GM18511 (cell line): ENCODE results near the gene PFKFB4.
"Not testable (repeated sequence)": the region's sequence is repeated elsewhere in the genome, so short reads cannot be mapped to it uniquely, and the experiment has no call there.

Experiments
- ATAC-seq: cut with Tn5 transposase; IDR thresholded peaks from one replicate; pipeline ENCODE4 v1.9.1; 2021; ENCODE audit warnings: mild to moderate bottlenecking, moderate library complexity; ENCODE audit not compliant: unreplicated experiment

PFKFB4 gene

DNA sequence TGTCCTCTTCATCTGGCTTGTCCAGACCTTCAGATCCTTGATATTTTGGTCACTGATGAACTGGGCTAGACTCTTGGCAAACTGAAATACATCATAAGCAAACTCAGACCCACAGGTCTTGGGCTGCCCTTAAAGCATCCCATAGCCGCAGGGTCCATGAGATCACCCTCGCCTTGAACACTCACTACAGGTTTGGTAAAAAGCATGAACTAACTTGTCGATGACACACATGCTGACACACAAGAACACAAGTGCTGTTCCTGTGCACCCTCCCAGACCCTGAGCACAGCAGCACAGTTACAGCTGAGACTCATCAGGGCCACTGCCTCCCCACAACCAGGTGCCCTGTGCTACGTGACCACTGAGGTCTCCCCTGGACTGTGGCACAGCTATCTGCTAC, 21.0 kb downstream of the PFKFB4 start:
- ATAC-seq = no peak

DNA sequence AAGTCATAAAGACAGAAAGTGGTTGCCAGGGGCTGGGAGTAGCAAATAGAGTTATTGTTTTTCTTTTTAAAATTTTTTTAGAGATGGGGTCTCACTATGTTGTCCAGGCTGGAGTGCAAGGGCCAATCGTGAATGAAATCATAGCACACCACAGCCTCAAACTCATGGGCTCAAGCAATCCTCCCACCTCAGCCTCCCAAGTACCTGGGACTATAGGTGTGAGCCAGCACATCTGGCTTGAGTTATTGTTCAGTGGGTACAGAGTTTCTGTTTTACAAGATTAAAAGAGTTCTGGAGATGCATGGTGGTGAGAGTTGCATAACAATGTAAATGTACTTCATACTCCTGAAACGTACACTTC, 23.6 kb downstream of the PFKFB4 start:
- ATAC-seq = no peak

DNA sequence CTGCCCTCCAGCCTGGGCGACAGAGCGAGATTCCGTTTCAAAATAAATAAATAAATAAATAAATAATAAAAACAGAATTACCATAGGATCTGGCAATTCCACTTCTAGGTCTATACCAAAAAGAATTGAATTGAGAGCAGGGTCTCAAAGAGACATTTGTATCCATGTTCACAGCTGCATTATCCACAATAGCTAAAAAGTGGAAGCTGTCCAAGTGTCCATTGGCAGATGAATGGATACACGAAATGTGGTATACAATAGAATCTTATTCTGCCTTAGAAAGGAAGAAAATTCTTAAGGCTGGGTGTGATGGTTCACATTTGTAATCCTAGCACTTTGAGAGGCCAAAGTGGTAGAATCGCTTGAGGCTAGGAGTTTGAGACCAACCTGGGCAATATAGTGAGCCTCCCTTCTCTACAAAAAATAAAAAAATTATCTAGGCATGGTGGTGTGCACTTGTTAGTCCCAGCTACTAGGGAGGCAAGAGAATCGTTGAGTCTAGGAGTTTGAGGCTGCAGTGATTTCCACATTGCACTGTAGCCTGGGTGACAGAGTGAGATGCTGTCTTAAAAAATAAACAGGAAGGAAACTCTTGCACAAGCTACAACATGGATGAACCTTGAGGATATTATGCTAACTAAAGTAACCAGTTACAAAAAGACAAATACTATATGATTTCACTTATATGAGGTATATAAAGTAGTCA, 24.2 kb downstream of the PFKFB4 start:
- no peak for ATAC-seq

DNA sequence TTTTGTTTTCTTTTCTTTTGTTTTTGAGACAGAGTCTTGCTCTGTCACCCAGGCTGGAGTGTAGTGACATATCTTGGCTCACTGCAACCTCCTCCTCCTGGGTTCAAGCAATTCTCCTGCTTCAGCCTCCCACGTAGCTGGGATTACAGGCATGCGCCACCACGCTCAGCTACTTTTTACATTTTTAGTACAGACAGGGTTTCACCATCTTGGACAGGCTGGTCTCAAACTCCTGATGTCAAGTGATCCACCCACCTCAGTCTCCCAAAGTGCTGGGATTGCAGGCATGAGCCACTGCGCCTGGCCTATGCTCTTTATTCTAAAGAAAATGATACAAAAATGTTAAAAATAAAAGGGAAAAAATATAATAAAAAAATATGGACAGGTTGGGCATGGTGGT, 25.9 kb downstream of the PFKFB4 start:
- not testable (repeated sequence) for ATAC-seq

DNA sequence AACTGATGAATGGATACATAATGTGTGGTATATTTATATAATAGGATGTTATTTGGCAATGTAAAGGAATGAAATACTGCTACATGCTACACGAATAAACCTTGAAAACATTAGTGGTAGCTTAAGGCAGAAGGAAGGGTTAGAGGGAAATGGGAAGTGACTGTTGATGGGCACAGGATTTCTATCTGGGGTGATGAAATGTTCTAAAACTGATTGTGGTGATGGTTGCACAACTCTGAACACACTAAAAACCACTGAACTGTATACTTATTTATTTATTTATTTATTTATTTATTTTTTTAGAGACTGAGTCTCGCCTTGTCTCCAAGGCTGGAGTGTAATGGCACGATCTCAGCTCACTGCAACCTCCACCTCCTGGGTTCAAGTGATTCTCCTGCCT, 27.8 kb downstream of the PFKFB4 start:
- ATAC-seq = no peak

DNA sequence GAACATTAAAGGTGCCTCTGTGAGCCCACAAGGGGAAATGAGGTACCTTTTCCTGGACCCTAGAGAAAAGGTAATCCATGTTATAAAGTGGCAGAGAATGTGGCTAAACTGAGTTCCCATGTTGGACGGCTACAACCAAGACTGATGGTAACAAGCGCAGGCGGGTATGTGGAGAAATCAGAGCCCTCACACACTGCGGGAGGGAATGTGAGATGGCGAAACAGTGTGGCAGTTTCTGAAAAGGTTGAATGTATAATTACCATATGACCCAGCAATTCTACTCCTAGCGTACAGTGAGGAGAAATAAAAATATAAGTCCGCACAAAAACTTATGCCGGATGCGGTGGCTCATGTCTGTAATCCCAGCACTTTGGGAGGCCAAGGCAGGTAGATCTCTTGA, 28.6 kb downstream of the PFKFB4 start:
- ATAC-seq = no peak

DNA sequence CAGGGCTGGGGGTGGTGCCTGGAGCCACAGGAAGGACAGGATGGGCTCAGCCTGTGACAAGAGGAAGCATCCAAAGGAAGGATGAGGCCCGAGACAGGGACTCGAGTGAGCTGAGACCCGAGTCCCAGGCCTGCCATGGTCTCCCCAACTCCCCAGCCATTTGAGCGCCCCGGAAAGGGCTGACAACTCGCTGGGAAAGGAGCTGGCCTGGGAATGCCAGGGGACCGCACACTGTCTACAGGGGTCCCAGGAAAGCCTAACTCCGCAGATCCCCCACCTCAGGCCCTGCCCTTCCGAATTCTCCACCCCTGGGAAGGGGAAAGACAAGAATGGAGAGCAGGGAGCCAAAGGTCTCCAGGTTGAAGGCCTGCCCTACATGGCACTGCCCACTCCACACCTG, 31.6 kb downstream of the PFKFB4 start:
- no peak for ATAC-seq

DNA sequence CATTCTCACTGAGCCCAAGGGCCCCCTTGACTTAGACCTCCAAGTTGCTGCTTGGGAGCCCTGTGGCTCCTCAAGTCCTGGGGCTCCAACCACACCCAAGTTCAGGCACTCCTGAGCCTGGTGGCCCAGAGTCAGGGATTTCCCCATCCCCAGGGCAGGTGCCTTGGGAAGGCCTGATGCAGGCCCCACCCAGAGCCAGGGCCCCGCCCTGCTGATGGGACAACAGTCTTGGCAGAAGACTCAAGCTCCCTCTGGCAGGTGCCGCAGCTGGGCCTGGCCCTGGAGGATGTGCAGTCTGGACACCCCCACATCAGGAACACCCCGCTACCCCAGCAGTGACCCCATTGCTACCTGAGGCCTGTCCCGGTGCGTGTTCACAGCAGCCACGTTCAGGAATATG, 35.0 kb downstream of the PFKFB4 start:
- no peak for ATAC-seq

DNA sequence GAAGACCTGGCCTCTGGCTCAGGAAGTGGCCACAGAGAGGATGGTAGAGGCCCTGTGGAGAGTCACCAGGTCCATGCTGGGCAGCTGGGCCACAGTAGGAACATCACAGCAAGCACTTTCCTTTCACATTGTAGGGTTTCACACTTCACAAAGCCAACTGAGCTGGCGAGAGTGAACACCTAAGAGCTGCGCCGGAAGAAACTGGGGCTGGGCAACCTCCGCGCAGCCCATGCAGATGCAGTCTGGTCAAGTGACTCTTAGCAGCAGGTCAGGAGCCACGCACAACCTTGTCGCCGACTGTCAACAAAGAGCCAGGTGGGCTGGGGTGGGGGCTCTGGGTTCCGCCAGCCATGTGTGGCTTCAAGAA, 37.3 kb downstream of the PFKFB4 start:
- no peak for ATAC-seq

DNA sequence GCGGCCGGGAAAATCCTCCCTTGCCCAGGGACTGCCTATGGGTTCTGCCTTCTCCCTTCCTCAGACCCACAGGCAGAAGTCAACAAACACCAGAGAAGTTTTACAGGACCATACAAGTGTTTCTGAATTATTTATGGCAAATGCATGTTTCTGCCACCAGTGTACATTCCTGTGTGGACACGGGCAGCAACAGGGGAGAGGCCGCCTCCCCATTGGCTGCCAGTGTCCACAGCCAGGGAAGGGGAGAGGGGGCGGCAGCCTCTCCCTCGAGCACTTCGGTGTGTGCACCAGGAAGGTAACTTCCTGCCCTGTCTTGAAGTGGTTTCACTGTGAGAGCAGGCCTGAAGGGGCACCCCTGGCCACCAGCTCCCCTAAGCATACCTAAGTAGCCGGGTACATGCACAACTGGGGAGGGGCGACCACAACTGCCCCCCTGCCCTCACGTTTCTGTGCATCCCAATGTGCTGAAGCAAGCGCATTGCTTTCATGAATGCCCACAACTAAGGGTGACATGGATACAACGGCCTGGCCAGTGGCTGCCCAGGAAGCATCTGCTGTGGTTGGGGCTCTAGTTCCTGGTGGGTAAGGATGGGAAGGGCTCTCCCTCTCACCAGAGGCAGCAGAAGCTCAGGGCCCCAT, 37.8 kb downstream of the PFKFB4 start:
- no peak for ATAC-seq

DNA sequence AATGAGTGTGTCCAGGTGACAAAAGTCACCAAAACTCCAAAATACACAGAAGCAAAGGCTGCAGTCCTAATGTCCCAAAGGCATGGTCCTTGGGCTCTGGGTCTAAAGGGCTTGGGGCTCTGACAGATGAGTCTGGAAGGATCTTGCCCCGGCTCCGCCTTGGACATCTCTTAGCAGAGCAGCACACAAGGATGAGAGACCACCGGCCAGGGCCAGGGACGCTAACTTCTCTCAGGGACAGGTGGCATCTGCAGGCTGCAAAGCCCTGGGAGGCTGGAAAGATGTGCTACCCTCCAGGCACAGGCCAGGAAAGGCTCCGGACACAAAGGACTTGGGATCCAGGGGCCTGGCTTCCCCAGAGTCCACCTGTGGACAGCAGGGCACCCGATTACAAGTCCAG, 38.5 kb downstream of the PFKFB4 start:
- no peak for ATAC-seq

DNA sequence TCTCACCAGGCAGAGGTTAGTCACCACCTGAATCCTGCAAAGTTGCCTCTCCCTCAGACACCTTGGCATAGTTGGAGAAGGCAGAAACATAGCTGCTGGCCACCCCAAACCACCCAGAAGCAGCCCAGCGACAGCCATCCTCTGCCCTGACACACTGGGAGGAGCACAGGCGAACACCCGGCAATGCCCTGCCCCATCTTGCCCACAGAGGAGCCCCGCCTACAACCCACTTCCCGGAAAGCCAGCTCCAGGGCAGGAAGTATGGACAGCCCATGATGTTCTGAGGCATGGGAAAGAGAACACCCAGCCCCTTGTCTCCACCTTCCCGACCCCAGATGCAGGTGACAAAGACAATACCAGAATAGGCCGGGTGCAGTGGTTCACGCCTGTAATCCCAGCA, 40.0 kb downstream of the PFKFB4 start:
- no peak for ATAC-seq

DNA sequence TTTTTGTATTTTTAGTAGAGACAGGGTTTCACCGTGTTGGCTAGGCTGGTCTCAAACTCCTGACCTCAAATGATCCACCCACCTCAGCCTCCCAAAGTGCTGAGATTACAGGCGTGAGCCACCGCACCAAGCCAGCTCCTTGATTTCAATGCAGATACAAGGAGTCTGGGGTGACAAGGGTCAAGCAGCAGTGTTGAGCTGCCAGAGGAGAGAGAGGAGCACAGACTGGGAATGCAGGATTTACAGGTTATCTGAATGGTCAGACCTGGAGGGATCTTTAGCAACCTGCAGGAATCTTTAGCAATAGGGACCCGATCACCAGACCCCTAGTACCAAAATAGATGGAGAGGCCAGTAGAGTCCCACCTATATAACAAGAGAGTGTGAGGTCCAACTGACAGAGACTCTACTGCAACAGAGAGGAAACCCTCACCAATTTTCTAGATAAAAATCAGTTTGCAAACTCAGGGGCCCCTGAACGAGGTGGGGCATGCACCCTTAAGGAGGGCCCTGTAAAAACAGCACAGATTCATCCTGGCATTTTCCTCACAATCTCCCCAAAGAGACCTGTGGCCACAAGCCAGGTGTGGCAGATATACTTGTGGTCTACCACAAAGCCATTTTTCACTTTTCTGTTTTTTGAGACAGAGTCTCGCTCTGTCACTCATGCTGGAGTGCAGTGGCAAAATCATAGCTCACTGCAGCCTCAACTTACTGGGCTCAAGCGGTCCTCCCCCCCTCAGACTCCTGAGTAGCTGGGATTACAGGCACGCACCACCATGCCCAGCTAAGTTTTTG, 42.0 kb downstream of the PFKFB4 start:
- ATAC-seq = no peak

DNA sequence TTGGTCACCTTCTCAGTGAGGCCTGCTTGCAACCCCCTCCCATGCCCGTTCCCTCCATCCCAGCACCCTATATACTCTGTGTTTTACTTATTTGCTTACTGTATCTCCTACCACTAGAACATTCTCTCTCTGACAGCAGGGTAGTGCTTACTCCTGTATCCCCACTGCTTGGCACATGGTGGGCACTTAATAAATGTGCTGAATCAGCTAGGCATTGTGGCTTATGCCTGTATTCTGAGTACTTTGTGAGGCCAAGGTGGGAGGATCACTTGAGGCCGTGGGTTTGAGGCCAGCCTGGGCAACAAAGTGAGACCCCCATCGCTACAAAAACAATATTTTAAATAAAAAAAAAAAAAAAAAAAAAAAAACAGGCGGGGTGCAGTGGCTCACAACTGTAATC, 45.1 kb downstream of the PFKFB4 start:
- no peak for ATAC-seq

DNA sequence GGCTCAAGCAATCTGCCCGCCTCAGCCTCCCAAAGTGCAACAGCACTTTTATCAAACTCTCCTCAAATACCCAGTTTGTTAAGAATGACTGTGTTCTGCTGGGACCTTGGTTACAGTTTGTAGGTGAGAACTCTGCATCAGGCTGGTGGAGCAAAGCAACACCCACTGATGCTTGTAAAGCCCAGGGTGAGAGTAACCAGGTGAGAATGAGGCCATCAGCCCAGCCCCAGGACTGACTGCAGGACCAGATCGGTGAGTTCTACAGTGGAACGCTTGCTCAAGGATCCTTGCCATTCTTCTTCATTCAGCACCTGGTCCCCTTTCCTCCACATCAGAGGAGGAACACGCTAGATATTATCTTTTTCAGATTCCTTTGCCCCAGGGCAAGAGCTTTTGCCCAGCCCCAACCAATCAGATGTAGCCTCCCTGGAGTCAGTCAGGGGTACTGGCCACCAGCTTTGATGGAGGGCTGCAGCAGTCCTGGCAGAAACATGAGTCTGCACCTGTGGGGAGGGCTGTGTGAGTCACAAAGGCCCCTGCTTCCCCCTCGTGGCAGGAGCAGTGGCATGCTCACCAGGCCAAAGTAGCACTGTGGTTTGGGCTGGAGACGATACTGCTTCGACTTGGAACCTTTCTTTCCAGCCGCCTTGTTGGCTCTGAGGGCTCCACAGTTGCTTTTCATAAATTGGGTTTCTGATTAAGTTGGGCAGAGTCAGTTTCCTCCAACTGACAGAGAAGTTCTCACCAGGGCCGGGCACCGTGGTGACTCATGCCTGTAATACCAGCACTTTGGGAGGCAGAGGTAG, 49.1 kb downstream of the PFKFB4 start:
- peak; percentile 72 for ATAC-seq

DNA sequence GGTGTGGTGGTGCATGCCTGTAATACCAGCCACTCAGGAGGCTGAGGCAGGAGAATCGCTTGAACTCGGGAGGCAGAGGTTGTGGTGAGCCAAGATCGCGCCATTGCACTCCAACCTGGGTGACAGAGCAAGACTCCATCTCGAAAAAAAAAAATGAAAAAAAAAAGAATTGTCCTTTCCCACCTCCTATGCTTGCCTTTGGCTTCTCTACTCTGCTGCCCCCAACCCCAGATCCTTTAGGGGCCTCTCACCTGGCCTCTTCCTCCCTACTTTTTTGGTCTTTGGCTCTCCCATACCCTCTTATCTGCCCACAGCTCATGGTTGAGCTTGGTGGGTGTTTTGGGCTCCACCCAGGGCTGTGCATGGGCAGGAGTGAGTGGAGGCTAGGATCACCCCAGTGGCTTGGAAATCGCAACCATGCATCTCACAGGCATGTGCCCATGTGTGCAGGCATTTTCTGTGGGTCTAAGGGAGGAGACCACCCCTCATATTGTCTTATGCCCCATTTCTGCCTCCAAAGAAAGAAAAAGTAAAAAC, 50.6 kb downstream of the PFKFB4 start:
- ATAC-seq = no peak

DNA sequence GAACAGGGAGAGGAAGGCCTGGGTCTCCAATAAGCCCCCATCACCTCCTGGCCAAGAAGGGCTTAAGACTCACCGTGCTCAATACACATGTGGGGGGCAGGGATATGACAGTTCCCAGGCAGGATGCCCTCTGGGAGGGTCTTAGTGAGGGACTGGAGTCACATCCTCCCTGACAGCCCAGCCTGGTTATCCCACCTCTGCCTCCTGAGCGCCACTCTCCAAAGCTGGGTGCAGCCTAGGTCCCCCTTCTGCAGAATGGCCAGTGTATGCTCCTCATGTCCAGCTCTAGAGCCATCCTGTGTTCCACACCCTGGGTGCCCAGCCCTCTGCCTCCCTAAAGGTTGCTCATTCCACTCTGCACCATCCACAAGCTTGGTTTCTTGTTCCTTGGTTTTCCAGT, 51.5 kb downstream of the PFKFB4 start:
- ATAC-seq = no peak

DNA sequence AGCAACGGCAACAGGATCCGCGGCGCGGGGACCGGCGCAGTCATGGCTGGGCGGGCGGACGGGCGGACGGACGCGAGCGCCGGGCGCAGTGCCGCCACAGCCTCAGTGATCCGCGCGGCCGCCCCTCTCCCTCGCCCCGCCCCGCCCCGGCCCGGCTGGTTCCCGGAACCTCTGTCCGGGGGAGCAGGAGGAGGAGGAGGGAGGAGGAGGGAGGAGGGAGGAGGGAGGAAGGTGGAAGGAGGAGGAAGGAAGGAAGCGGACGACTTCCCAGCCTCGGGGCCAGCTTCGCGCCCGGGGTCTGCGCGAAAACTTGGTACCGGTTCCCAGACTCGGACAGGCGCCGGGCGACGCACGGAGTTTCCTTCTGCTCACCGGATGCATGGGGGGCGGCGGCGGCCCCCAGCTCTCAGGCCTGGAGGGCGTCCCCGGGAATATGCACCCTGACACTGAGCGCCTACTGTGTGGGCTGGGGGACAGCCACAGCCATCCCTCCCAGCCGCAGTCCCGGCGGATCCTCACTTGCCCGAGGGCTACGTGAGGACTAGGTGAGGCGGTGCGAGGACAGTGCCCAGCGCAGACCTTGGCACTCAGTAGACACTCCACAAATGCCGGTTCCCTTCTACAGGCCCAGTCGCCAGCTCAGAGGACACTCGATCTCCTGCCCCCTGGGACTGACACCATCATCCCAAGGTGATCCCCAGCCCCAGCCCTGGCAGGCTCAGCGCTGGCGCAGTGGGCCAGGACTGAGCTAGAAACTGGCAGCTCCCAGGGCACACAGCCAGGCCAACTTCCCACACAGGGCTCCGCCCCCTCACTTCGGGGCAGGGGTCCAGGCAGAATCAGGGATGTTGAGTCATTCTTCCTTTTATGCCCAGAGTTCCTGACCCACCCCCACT, 52.3 kb downstream of the PFKFB4 start, which contains the start of gene SHISA5:
SHISA5 (minus strand) TSS at position 124 of the 896 bp plus-strand sequence; CDS start at position 44, 80 bp downstream.
- ATAC-seq = peak; percentile 49

DNA sequence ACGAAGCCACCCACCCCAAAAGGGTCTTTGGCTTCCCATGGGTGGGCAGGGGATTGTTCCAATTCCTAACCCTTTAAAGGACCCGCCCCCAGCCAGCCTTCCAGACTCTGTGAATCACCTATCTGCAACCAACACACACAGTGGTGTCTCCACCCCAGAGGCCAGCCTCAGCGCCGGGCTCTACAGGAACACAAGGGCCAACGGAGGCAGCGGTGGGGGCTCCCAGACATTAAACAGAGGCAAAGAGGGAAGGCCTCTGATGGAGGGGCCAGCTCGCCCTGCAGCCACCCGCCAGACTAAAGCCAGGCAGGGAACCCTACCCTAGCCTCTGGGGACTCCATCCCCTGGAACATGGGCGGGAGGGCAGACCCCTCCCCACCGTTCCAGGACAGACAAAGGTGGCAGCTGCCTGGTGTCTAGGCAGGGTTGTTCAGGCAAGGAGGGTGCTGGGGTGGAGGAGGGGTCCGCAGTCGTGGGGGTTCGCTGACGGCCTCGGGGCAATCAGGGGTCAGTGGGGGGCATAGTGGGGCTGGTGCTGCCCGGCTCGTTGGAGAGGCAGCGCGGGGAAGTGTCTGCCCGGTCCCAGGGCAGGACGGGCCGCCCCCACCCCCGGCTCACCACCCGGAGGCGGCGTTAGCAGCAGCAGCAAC, 53.1 kb downstream of the PFKFB4 start:
- ATAC-seq = no peak
